NT2/D1 (cell line): ENCODE results near the gene RANBP2.

Experiments
- SUZ12 ChIP-seq: IDR thresholded peaks from 2 replicates; pipeline ENCODE4 v1.6.1; 2011; ENCODE audit not compliant: insufficient read length, insufficient read depth; ENCODE audit errors: extremely low read depth
- ZNF274 ChIP-seq: IDR thresholded peaks from 2 replicates; pipeline ENCODE4 v1.6.1; 2011; ENCODE audit warnings: mild to moderate bottlenecking, low read depth, low read length

GRCh38 chr2:108701806-108702205 lies 17.5 kb upstream of the RANBP2 start:
- TF ChIP-seq SUZ12 (no peak), ZNF274 (no peak)
